SK-N-SH (cell line): ENCODE data around the gene MYLK3. TPM values are rescaled to one million over a fixed set of nuclear protein-coding genes. Genes with fewer than 3 reads are reported as not detected.

Source experiments
- CTCF ChIA-PET: fragments of 300-600, 350-600 bp; formaldehyde crosslinking; extraction: SDS; loops from one replicate; lab custom pipeline; 2021; lab: Yijun Ruan, JAX
- POLR2A ChIA-PET: fragments of 350-600 bp; sonication (Branson Sonifier 250); formaldehyde crosslinking; extraction: SDS; loops from one replicate; lab custom pipeline; 2020; ENCODE audit warnings: antibody characterized with exemption, inconsistent platforms; lab: Yijun Ruan, JAX
- DNase-seq: peaks from one replicate; pipeline ENCODE4 v3.0.0; 2012
- H2AFZ ChIP-seq: fragments of 200-600 bp; sonication (generic); 2 replicates; pipeline ENCODE4 v1.8.1; 2016; ENCODE audit warnings: antibody characterized with exemption, mild to moderate bottlenecking, low read depth
- H3F3A ChIP-seq: fragments of 200-600 bp; sonication (generic); replicated peaks from 2 replicates; pipeline ENCODE3; 2016; ENCODE audit warnings: antibody characterized with exemption, mild to moderate bottlenecking; ENCODE audit not compliant: insufficient read depth
- H3K27ac ChIP-seq, 2 experiments: fragments of 200-500 bp in 1 of 2; fragments of 200-600 bp in 1 of 2; sonication (Bioruptor generic) in 1 of 2; sonication (generic), shearing (Covaris generic) in 1 of 2; 2 replicates each; pipeline versions ENCODE4 v1.5.1 to v1.6.1; 2014 to 2016; ENCODE audit warnings: low read depth in 2 of 2, inconsistent platforms in 1 of 2, low read length in 1 of 2, mild to moderate bottlenecking in 1 of 2, mixed read lengths in 1 of 2
- H3K27me3 ChIP-seq: fragments of 200-600 bp; sonication (generic), shearing (Covaris generic); 2 replicates; pipeline ENCODE4 v1.6.1; 2016; ENCODE audit warnings: mixed run types; ENCODE audit not compliant: insufficient read depth
- H3K36me3 ChIP-seq, 2 experiments: fragments of 200-500 bp in 1 of 2; fragments of 200-600 bp in 1 of 2; sonication (Bioruptor generic) in 1 of 2; sonication (generic) in 1 of 2; replicated peaks in 1 of 2; 2 replicates each; pipeline versions ENCODE3 to v1.5.1; 2014 to 2016; ENCODE audit warnings: low read length in 1 of 2, mild to moderate bottlenecking in 1 of 2; ENCODE audit not compliant: insufficient read depth in 2 of 2, control insufficient read depth in 1 of 2
- H3K4me1 ChIP-seq, 2 experiments: fragments of 200-500 bp in 1 of 2; fragments of 200-600 bp in 1 of 2; sonication (Bioruptor generic) in 1 of 2; sonication (generic), shearing (Covaris generic) in 1 of 2; 2 replicates each; pipeline versions ENCODE4 v1.5.1 to v1.6.1; 2014 to 2016; ENCODE audit warnings: low read depth in 1 of 2, low read length in 1 of 2, mixed run types in 1 of 2; ENCODE audit not compliant: insufficient read depth in 2 of 2, control insufficient read depth in 1 of 2
- H3K4me2 ChIP-seq: fragments of 200-600 bp; sonication (generic), shearing (Covaris generic); 2 replicates; pipeline ENCODE4 v1.6.1; 2017; ENCODE audit warnings: mixed run types
- H3K4me3 ChIP-seq, 2 experiments: fragments of 200-500 bp in 1 of 2; fragments of 200-600 bp in 1 of 2; sonication (Bioruptor generic) in 1 of 2; sonication (generic), shearing (Covaris generic) in 1 of 2; 2 replicates each; pipeline versions ENCODE4 v1.5.1 to v1.8.1; 2014 to 2016; ENCODE audit warnings: low read depth in 2 of 2, inconsistent platforms in 1 of 2, low read length in 1 of 2, mild to moderate bottlenecking in 1 of 2, mixed read lengths in 1 of 2, moderate library complexity in 1 of 2
- H3K79me2 ChIP-seq: fragments of 200-600 bp; sonication (generic); 2 replicates; pipeline ENCODE4 v1.8.1; 2017; ENCODE audit warnings: mild to moderate bottlenecking; ENCODE audit not compliant: insufficient read depth
- H3K9ac ChIP-seq: fragments of 200-600 bp; sonication (generic); 2 replicates; pipeline ENCODE4 v1.6.1; 2017; ENCODE audit warnings: mixed run types
- H3K9me2 ChIP-seq: fragments of 200-600 bp; sonication (generic); 2 replicates; pipeline ENCODE4 v1.6.1; 2017; ENCODE audit warnings: mixed run types
- H3K9me3 ChIP-seq: fragments of 200-600 bp; sonication (generic); 2 replicates; pipeline ENCODE4 v1.6.1; 2017; ENCODE audit warnings: mixed run types, mild to moderate bottlenecking, moderate library complexity
- H4K20me1 ChIP-seq: fragments of 200-600 bp; sonication (generic); 2 replicates; pipeline ENCODE4 v1.6.1; 2017; ENCODE audit warnings: mild to moderate bottlenecking, mixed run types; ENCODE audit not compliant: insufficient read depth
- EZH2phosphoT487 ChIP-seq: fragments of 200-600 bp; sonication (generic); IDR thresholded peaks from 2 replicates; pipeline ENCODE4 v1.6.1; 2017; ENCODE audit warnings: low read depth, mixed run types, mild to moderate bottlenecking, antibody characterized with exemption, moderate library complexity, borderline replicate concordance
- MXI1 ChIP-seq: IDR thresholded peaks from 2 replicates; pipeline ENCODE4 v1.6.1; 2012; ENCODE audit warnings: mild to moderate bottlenecking, low read depth, low read length, improper control_type of control experiment
- NFIC ChIP-seq: IDR thresholded peaks from 2 replicates; pipeline ENCODE4 v1.4.0; 2012; ENCODE audit warnings: borderline replicate concordance
- POLR2AphosphoS5 ChIP-seq: IDR thresholded peaks from 2 replicates; pipeline ENCODE4 v1.6.1; 2012; ENCODE audit warnings: low read depth, low read length
- SMC3 ChIP-seq: IDR thresholded peaks from 2 replicates; pipeline ENCODE4 v1.6.1; 2012; ENCODE audit warnings: low read depth, low read length, improper control_type of control experiment
- TAF1 ChIP-seq: IDR thresholded peaks from 2 replicates; pipeline ENCODE4 v1.6.1; 2012; ENCODE audit warnings: low read depth, mild to moderate bottlenecking, low read length, moderate library complexity, borderline replicate concordance
- TCF12 ChIP-seq: IDR thresholded peaks from 2 replicates; pipeline ENCODE4 v1.4.0; 2012
- WGBS: methylation state at CpG from one replicate; pipeline ENCODE4 v1.1.6; 2017; ENCODE audit warnings: low lambda C conversion rate; 5-methylcytosine and 5-hydroxymethylcytosine counted together
- polyA plus RNA-seq, 3 experiments: library from polyadenylated mRNA; depleted of rRNA; stranded (reverse); fragments of >200 nt; gene quantifications; 2 replicates each; pipeline ENCODE4 v1.2.3, GENCODE V29; 2012
- TF ChIP-seq, protein P1 (sequence below): IDR thresholded peaks from 2 replicates; pipeline ENCODE4; 2012
- TF ChIP-seq, protein P2 (sequence below): IDR thresholded peaks from 2 replicates; pipeline ENCODE4 v1.4.0; 2012; ENCODE audit warnings: low read depth, borderline replicate concordance
- TF ChIP-seq, protein P3 (sequence below): IDR thresholded peaks from 2 replicates; pipeline ENCODE4 v1.4.0; 2012; ENCODE audit warnings: low read depth
- TF ChIP-seq, protein P4 (sequence below): fragments of 200-600 bp; sonication (generic); IDR thresholded peaks from 2 replicates; pipeline ENCODE4 v1.6.1; 2017; ENCODE audit warnings: antibody characterized with exemption, mild to moderate bottlenecking, moderate library complexity
- TF ChIP-seq, protein P5 (sequence below): fragments of 150-350 bp; IDR thresholded peaks from 2 replicates; pipeline ENCODE4 v1.6.1; 2017; ENCODE audit warnings: antibody characterized with exemption, low read length, low read depth, borderline replicate concordance

The MYLK3 gene
- polyA plus RNA-seq, 1 of the 3 experiments (the other 2 are of a cell fraction) = 0.05 TPM

DNA sequence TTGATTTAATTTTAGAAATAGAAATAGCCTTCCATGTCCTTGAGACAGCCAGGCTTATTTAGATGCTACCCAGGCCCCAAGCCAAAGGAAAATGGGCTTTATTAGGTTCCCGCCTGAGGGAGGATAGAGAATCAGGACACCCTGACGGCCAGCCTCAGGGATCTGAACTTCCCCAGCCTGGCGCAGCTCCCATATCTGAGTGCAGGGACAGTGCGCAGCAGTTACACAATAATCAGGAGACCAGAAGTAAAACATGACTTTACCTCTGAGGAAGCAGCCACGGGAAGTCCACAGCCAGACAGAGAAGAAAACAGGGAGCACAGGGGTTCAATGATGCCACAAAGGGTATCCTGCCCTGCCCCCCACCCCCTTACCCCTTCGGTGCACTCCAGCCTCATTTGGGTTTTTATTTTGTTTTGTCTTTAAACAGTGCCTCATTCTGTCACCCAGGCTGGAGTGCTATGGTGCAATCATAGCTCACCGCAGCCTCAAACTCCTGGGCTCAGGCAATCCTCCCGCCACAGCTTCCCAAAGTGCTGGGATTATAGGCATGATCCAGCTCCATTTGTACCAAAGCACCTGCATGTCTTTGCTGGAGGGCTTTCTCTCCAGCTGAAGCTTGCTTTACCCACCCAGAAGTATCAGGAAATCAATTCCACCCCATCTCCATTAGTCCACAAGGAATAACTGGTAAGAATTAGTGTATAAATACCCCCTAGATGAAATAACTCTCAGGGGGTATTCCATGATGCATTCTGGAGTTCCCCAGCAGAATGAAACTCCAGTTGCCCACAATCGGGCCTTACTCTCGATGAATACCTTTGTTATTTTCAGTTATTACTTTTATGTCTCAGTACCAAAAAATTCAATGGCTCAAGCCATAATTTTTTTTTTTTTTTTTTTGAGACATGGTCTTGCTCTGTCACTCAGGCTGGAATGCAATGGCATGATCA is 36.8 kb downstream of the MYLK3 start:
- H3K9ac ChIP-seq = no peak overlapping the region
- no peak overlapping the region for H3K27ac ChIP-seq
- no peaks in the 10 kb centered on the region for H3K79me2 ChIP-seq
- TF ChIP-seq NFIC = no peak
- no peak for TF ChIP-seq TAF1
- TF ChIP-seq MXI1 = no peak
- TF ChIP-seq EZH2phosphoT487 = no peak
- H4K20me1 ChIP-seq = no peaks in the 10 kb centered on the region
- H3K9me2 ChIP-seq = no peaks in the 10 kb centered on the region
- CTCF ChIA-PET = interaction anchor here (1.3 kb wide), 1 partner anchor 10 kb away, joined by 5 read pairs; no protein-coding TSS in a partner anchor
- peaks cover 0 to 3% of the 10 kb centered on the region in 2 experiments; a peak in 1 of 4 replicates for H3K4me1 ChIP-seq
- POLR2A ChIA-PET = no interaction called here
- WGBS = 77% methylated on average over 10 of the region's 10 CpGs
- no peaks in the 10 kb centered on the region for H3F3A ChIP-seq
- no peak for DNase-seq
- no peaks in the 10 kb centered on the region for H3K27me3 ChIP-seq
- H3K4me3 ChIP-seq = no peak overlapping the region
- H3K36me3 ChIP-seq = no peaks in the 10 kb centered on the region
- no peak overlapping the region for H2AFZ ChIP-seq
- no peaks in the 10 kb centered on the region for H3K9me3 ChIP-seq
- H3K4me2 ChIP-seq = no peak overlapping the region

DNA sequence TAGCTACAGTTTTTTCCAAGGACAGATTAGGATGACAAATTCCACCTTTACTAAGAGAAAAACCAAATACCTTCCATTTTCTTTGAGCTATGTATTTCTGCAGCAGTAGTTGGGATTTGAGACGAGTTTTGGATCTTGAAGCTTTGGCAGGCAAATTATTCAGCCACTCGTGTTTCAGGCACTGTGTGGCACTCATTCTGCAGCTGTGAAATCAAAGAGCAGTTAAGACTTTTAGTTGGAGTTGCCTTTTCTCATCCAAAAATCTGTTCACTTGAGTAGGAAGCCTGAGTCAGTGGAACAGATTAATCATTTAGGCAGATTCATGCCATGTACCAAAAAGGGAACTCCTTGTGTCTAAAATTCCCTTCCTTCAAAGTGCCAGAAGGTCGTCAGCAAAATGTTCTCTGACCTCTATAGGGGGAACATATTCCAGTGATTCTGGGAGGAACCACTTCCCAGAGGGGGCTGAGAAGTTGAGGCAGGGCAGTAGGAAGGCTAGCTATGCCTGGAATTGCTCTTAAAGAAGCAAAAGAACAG is 38.6 kb downstream of the MYLK3 start:
- H3K9me2 ChIP-seq = no peaks in the 10 kb centered on the region
- TF ChIP-seq EZH2phosphoT487 = no peak
- no peak for TF ChIP-seq SMC3
- no peak for TF ChIP-seq MXI1
- TF ChIP-seq, protein P1, sequence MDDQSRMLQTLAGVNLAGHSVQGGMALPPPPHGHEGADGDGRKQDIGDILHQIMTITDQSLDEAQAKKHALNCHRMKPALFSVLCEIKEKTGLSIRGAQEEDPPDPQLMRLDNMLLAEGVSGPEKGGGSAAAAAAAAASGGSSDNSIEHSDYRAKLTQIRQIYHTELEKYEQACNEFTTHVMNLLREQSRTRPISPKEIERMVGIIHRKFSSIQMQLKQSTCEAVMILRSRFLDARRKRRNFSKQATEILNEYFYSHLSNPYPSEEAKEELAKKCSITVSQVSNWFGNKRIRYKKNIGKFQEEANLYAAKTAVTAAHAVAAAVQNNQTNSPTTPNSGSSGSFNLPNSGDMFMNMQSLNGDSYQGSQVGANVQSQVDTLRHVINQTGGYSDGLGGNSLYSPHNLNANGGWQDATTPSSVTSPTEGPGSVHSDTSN = no peak
- POLR2A ChIA-PET = interaction anchor here (0.6 to 0.7 kb wide), 2 partner anchors 29 to 145 kb away, joined by 5 to 6 read pairs; no protein-coding TSS in a partner anchor
- H3K4me2 ChIP-seq = no peak overlapping the region
- no peaks in the 10 kb centered on the region for H3K79me2 ChIP-seq
- CTCF ChIA-PET = interaction anchor here (1.0 to 1.3 kb wide), 3 partner anchors 8 to 36 kb away, joined by 3 to 5 read pairs (median 3); no protein-coding TSS in a partner anchor
- H2AFZ ChIP-seq = no peak overlapping the region
- H4K20me1 ChIP-seq = no peaks in the 10 kb centered on the region
- H3K9me3 ChIP-seq = no peaks in the 10 kb centered on the region
- WGBS = 35% methylated on average over 3 of the region's 3 CpGs
- DNase-seq = no peak
- H3K36me3 ChIP-seq = no peaks in the 10 kb centered on the region
- no peaks in the 10 kb centered on the region for H3F3A ChIP-seq
- H3K9ac ChIP-seq = no peak overlapping the region
- peaks cover 0 to 3% of the 10 kb centered on the region in 2 experiments; a peak in 1 of 4 replicates for H3K4me1 ChIP-seq
- H3K27ac ChIP-seq = no peak overlapping the region
- no peaks in the 10 kb centered on the region for H3K27me3 ChIP-seq
- no peak overlapping the region for H3K4me3 ChIP-seq

DNA sequence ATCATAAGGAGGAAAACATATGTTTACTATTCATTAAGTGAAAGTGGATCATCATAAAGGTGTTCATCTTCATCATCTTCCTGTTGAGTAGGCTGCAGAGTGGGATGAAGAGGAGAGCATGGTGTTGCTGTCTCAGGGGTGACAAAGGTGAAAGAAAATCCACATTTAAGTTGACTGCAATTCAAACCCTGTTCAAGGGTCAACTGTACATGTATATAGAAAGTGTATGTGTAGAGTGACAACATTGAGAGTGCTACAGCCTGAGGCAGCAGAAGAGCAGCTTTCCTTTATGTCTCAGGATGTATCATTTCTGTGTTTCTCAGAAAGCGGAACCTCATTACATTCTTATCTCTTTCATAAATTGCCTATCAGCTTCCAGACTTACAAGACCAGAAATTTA is 41.5 kb downstream of the MYLK3 start:
- no peak overlapping the region for H3K4me2 ChIP-seq
- H3K4me1 ChIP-seq = peaks cover 0 to 3% of the 10 kb centered on the region in 2 experiments; a peak in 1 of 4 replicates
- H3K4me3 ChIP-seq = no peak overlapping the region
- H3K27me3 ChIP-seq = no peaks in the 10 kb centered on the region
- no peaks in the 10 kb centered on the region for H3K9me3 ChIP-seq
- H3F3A ChIP-seq = no peaks in the 10 kb centered on the region
- WGBS = 6% methylated on average over 1 of the region's 1 CpG
- POLR2A ChIA-PET = no interaction called here
- H4K20me1 ChIP-seq = no peaks in the 10 kb centered on the region
- CTCF ChIA-PET = interaction anchor here (1.6 kb wide), 1 partner anchor 17 kb away, joined by 5 read pairs; the partner anchor contains the start of gene ORC6
- H3K9ac ChIP-seq = no peak overlapping the region
- H3K36me3 ChIP-seq = no peaks in the 10 kb centered on the region
- DNase-seq = no peak
- H2AFZ ChIP-seq = no peak overlapping the region
- no peaks in the 10 kb centered on the region for H3K9me2 ChIP-seq
- no peaks in the 10 kb centered on the region for H3K79me2 ChIP-seq
- no peak overlapping the region for H3K27ac ChIP-seq
- TF ChIP-seq, protein P2, sequence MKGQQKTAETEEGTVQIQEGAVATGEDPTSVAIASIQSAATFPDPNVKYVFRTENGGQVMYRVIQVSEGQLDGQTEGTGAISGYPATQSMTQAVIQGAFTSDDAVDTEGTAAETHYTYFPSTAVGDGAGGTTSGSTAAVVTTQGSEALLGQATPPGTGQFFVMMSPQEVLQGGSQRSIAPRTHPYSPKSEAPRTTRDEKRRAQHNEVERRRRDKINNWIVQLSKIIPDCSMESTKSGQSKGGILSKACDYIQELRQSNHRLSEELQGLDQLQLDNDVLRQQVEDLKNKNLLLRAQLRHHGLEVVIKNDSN = no peak
- TF ChIP-seq, protein P3, sequence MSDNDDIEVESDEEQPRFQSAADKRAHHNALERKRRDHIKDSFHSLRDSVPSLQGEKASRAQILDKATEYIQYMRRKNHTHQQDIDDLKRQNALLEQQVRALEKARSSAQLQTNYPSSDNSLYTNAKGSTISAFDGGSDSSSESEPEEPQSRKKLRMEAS = no peak
- TF ChIP-seq, protein P4, sequence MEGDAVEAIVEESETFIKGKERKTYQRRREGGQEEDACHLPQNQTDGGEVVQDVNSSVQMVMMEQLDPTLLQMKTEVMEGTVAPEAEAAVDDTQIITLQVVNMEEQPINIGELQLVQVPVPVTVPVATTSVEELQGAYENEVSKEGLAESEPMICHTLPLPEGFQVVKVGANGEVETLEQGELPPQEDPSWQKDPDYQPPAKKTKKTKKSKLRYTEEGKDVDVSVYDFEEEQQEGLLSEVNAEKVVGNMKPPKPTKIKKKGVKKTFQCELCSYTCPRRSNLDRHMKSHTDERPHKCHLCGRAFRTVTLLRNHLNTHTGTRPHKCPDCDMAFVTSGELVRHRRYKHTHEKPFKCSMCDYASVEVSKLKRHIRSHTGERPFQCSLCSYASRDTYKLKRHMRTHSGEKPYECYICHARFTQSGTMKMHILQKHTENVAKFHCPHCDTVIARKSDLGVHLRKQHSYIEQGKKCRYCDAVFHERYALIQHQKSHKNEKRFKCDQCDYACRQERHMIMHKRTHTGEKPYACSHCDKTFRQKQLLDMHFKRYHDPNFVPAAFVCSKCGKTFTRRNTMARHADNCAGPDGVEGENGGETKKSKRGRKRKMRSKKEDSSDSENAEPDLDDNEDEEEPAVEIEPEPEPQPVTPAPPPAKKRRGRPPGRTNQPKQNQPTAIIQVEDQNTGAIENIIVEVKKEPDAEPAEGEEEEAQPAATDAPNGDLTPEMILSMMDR = no peak
- TF ChIP-seq, protein P5, sequence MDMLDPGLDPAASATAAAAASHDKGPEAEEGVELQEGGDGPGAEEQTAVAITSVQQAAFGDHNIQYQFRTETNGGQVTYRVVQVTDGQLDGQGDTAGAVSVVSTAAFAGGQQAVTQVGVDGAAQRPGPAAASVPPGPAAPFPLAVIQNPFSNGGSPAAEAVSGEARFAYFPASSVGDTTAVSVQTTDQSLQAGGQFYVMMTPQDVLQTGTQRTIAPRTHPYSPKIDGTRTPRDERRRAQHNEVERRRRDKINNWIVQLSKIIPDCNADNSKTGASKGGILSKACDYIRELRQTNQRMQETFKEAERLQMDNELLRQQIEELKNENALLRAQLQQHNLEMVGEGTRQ = no peak
- no peak for TF ChIP-seq POLR2AphosphoS5
- no peak for TF ChIP-seq TCF12
- no peak for TF ChIP-seq TAF1
